Measurements from ENCODE around the gene CD200.

The CD200 gene

DNA sequence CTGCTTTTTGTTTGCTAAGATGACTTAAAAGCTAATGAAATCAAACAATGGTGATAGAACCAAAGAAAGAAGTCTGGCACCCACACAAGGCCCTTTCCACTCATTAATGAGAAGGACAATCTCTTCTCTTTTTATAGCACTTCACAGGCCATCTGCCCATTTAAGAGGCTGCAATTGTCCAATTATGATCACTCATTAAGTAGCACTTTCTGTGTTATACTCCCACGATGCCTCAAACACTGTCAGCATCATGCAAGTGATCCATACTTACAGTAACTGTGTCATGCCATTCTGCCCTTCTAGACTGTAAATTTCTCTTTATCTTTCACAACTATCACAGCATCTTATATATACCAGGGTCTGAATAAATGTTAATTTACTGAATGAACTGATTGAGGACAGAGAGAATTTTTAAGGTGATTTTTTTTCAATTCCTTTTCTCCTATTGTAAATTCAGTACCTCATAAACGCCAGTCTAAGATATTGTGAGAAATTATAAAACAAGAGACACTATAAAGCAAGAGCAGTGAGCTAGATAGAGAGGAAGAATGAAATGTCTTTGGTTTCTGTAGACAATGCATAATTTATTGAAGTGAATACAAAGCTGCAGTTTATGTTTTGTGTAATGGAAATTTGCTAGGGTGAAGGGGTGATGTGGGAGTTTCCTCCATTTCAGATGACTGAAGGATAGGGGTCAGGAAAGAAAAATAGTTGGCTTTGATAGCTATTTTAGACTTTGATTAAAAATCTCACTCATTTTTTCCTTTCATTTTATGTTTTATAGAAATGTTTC is 17.3 kb downstream of the CD200 start:
- Mint-ChIP-seq H3K27me3 (ENCODE audit: low read depth) (peaks cover 3% of the 10 kb centered on the region), H3K27ac (peak overlapping the region in 2 of 3 experiments; percentile 30 to 70), H3K9me3 (no peaks in the 10 kb centered on the region), H3K36me3 (ENCODE audit: low read depth) (peaks cover 83% of the 10 kb centered on the region), H3K4me3 (no peak overlapping the region), H3K4me1 (peaks cover 21% of the 10 kb centered on the region)
- TF ChIP-seq CTCF (IDR thresholded peaks at IDR 0.05; ENCODE audit: unreplicated experiment in 3 of 3), result no peak

- Mint-ChIP-seq H3K27me3 (ENCODE audit: low read depth) (peaks cover 3% of the 10 kb centered on the region), H3K4me1 (peaks cover 24% of the 10 kb centered on the region), H3K9me3 (no peaks in the 10 kb centered on the region), H3K4me3 (no peak overlapping the region), H3K36me3 (ENCODE audit: low read depth) (peaks cover 79% of the 10 kb centered on the region), H3K27ac (no peak overlapping the region)
- TF ChIP-seq CTCF (IDR thresholded peaks at IDR 0.05; ENCODE audit: unreplicated experiment in 3 of 3), result no peak
These were observed 18.1 kb downstream of the CD200 start for GRCh38 chr3:112351036-112351435.

DNA sequence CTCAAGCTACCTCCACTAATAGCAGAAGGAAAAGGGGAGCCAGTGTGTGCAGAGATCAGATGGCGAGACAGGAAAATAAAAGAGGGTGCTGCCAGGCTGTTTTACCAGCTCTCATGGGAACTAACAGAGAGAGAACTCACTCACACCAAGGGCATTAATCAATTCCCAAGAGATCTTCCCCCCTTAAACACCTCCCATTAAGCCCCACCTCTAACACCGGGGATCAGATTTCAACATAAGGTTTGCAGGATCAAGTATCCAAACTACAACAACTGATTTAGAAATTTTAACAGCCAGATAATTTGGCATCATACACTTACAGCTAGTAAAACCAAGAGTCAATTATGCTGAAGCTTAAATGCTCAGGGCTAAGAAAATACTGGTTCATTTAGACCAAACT is 18.9 kb downstream of the CD200 start:
- Mint-ChIP-seq H3K36me3 (ENCODE audit: low read depth) (peaks cover 77% of the 10 kb centered on the region), H3K4me1 (peaks cover 24% of the 10 kb centered on the region), H3K27me3 (ENCODE audit: low read depth) (peaks cover 3% of the 10 kb centered on the region), H3K27ac (peak overlapping the region in 1 of 3 experiments; percentile 5), H3K4me3 (no peak overlapping the region), H3K9me3 (no peaks in the 10 kb centered on the region)
- TF ChIP-seq CTCF (IDR thresholded peaks at IDR 0.05; ENCODE audit: unreplicated experiment in 3 of 3), result no peak

GRCh38 chr3:112352720-112353119 is 19.8 kb downstream of the CD200 start:
- no peak for TF ChIP-seq CTCF (IDR thresholded peaks at IDR 0.05; ENCODE audit: unreplicated experiment in 3 of 3)
- Mint-ChIP-seq H3K27me3 (ENCODE audit: low read depth) (peaks cover under 1% of the 10 kb centered on the region), H3K4me3 (no peak overlapping the region), H3K4me1 (peaks cover 24% of the 10 kb centered on the region), H3K9me3 (no peaks in the 10 kb centered on the region), H3K27ac (no peak overlapping the region), H3K36me3 (ENCODE audit: low read depth) (peaks cover 75% of the 10 kb centered on the region)

- peaks cover 24% of the 10 kb centered on the region for H3K4me1 Mint-ChIP-seq
- TF ChIP-seq CTCF (IDR thresholded peaks at IDR 0.05; ENCODE audit: unreplicated experiment in 3 of 3), result no peak
- H3K4me3 Mint-ChIP-seq, result no peak overlapping the region
- H3K27ac Mint-ChIP-seq, result no peak overlapping the region
- no peaks in the 10 kb centered on the region for H3K27me3 Mint-ChIP-seq (ENCODE audit: low read depth)
- H3K9me3 Mint-ChIP-seq, result no peaks in the 10 kb centered on the region
- peaks cover 74% of the 10 kb centered on the region for H3K36me3 Mint-ChIP-seq (ENCODE audit: low read depth)
These were observed 20.4 kb downstream of the CD200 start for GRCh38 chr3:112353365-112353764.

Data from nephron (organoid).